Small intestine (tissue), 7 donors: ENCODE results near the gene HMG20B. TPM values are rescaled to one million over a fixed set of nuclear protein-coding genes. Genes with fewer than 3 reads are reported as not detected.

Experiments
- DNase-seq, 2 donors: peaks; one replicate each; pipeline versions ENCODE4 v3.0.0 to v3.0.0-alpha.2; 2013
- FAIRE-seq: peaks from 2 replicates; lab custom pipeline; 2012; peaks lifted over from hg19 to GRCh38; lab: Jason Lieb, UNC
- H3K27ac ChIP-seq, 3 donors: one replicate each; pipeline ENCODE4 v1.5.1; 2013; ENCODE audit warnings: low read length in 2 of 3, mild to moderate bottlenecking in 2 of 3, control low read depth in 1 of 3, inconsistent platforms in 1 of 3, low read depth in 1 of 3, moderate library complexity in 1 of 3
- H3K27me3 ChIP-seq, 3 donors: one replicate each; pipeline ENCODE4 v1.6.1; 2013; ENCODE audit warnings: low read length in 3 of 3, inconsistent platforms in 1 of 3; ENCODE audit not compliant: control insufficient read depth in 3 of 3, insufficient read depth in 3 of 3
- H3K36me3 ChIP-seq, 3 donors: one replicate each; pipeline ENCODE4 v1.6.1; 2013; ENCODE audit warnings: low read length in 3 of 3, inconsistent platforms in 1 of 3, low read depth in 1 of 3, mild to moderate bottlenecking in 1 of 3, moderate library complexity in 1 of 3; ENCODE audit not compliant: control insufficient read depth in 3 of 3, insufficient read depth in 2 of 3
- H3K4me1 ChIP-seq, 3 donors: one replicate each; pipeline ENCODE4 v1.6.1; 2013; ENCODE audit warnings: low read length in 2 of 3, inconsistent platforms in 1 of 3, low read depth in 1 of 3, mild to moderate bottlenecking in 1 of 3, moderate library complexity in 1 of 3; ENCODE audit not compliant: control insufficient read depth in 3 of 3, insufficient read depth in 2 of 3
- H3K4me3 ChIP-seq, 3 donors: one replicate each; pipeline ENCODE4 v1.5.1; 2013; ENCODE audit warnings: low read length in 3 of 3, control low read depth in 1 of 3, inconsistent platforms in 1 of 3, low read depth in 1 of 3, mild to moderate bottlenecking in 1 of 3, moderate library complexity in 1 of 3
- H3K9me3 ChIP-seq, 2 donors: one replicate each; pipeline ENCODE4 v1.6.1; 2013; ENCODE audit warnings: low read depth in 1 of 2, low read length in 1 of 2; ENCODE audit not compliant: control insufficient read depth in 2 of 2, insufficient read depth in 1 of 2
- WGBS, 3 donors: extraction: QIAGEN DNeasy Blood & Tissue Kit; methylation state at CpG; one replicate each; pipeline ENCODE4 v1.1.7; 2013; 5-methylcytosine and 5-hydroxymethylcytosine counted together
- polyA plus RNA-seq, 4 donors: library from polyadenylated mRNA; stranded (reverse) in 3 of 4; unstranded in 1 of 4; fragments of 200-250 nt in 3 of 4; fragments of 120-200 nt in 1 of 4; gene quantifications; one replicate each; pipeline versions ENCODE4 v1.2.1 to v1.2.3, GENCODE V29; 2013
- donor health status: healthy with polysubstance abuse.
- donor health status: control.
- donor health status: control.
- donor health status: Bipolar disorder and iron deficiency.
- donor health status: healthy.

The HMG20B gene
- polyA plus RNA-seq, 4 donors: 66.3 to 82.1 (median 72.5) TPM

DNA sequence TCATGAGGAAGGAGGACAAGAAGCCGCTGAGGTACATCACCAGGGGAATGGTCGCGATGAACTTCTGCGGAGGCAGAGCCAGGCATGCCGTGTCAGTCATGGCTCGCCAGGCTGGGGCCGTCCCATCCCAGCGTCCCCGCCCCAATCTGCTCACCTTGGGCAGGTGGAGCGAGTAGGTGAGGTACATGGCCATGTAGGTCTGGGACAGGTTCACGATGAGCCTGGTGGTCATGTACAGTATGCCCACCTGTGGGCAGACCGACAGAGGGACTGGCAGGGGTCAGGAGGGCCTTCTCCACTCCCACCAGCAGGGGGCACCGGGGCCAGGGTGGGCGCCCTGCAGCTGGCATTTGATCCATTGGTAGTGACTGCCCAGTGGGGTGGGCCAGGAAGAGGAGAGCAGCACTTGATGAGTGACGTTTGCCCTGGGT is 25.4 kb upstream of the HMG20B start:
- H3K4me3 ChIP-seq: no peak overlapping the region
- H3K27me3 ChIP-seq: no peaks in the 10 kb centered on the region
- peaks cover 0 to 63% (median 5%) of the 10 kb centered on the region in 3 donors for H3K36me3 ChIP-seq
- WGBS, 3 donors: 86 to 89% (median 88%) methylated on average over 14 to 15 of the region's 15 CpGs
- FAIRE-seq: no peak
- H3K27ac ChIP-seq: no peak overlapping the region
- H3K4me1 ChIP-seq: no peaks in the 10 kb centered on the region
- H3K9me3 ChIP-seq: no peaks in the 10 kb centered on the region
- DNase-seq: no peak

DNA sequence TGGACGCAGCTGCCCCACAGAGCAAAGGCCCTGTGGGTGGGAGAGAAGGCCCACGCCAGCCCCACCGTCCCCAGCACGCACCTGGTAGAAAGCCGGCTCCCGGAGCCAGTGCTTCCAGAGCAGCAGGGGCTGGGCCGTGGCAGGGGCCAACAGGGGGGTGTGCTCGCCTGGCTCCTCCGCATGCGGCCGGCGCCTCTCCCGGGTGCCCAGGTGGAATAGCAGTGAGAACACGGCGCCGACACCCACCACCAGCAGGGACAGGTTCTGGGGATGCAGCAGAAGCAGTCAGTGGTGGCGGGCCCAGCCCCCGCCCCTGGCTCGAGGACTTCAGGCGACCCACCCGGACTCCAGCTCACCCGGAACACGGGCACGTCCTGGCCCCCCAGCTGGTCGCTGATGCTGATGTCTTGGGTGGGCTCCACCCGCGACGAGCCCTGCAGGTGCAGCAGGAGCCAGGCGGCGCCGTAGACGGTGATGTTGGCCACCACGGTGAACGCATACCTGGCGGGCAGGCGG is 24.9 kb upstream of the HMG20B start:
- no peak for DNase-seq

DNA sequence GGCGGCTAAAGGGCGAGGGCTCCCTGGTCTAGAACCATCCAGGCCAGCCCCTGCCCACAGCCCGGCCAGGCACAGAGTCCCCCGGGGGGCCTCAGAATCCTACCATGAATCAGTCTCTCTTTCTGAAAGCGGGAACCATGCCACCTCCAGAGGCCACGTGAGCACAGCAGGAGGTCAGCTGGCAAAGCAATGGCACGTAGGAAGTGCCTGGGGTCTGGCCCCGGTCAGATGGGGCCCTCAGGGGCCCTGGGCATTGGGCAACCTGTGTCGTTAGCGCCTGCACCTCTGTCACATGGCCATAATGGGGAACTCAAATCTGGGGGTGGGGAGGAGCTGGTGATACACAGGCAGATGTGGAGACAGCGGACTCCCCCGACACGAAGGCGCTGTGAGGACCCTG is 24.1 kb upstream of the HMG20B start:
- H3K27ac ChIP-seq: no peak overlapping the region

More for the DNA sequence above, 24.9 kb upstream of the HMG20B start:
- no peak overlapping the region for H3K27ac ChIP-seq
- no peak for FAIRE-seq
- H3K36me3 ChIP-seq: peaks cover 0 to 61% (median 5%) of the 10 kb centered on the region in 3 donors
- 85 to 89% (median 89%) methylated on average over 26 to 36 of the region's 36 CpGs for WGBS, 3 donors
- H3K4me3 ChIP-seq: no peak overlapping the region
- no peaks in the 10 kb centered on the region for H3K4me1 ChIP-seq
- H3K27me3 ChIP-seq: no peaks in the 10 kb centered on the region
- H3K9me3 ChIP-seq: no peaks in the 10 kb centered on the region

GRCh38 chr19:3549816-3550215 is 22.9 kb upstream of the HMG20B start:
- H3K27ac ChIP-seq: no peak overlapping the region
- H3K4me1 ChIP-seq: peaks cover 0 to 3% (median 2%) of the 10 kb centered on the region in 3 donors
- FAIRE-seq (no peak), DNase-seq (no peak)
- 86 to 89% (median 88%) methylated on average over 10 of the region's 10 CpGs for WGBS, 3 donors
- peaks cover 0 to 47% (median 5%) of the 10 kb centered on the region in 3 donors for H3K36me3 ChIP-seq
- no peaks in the 10 kb centered on the region for H3K9me3 ChIP-seq
- H3K4me3 ChIP-seq: no peak overlapping the region
- no peaks in the 10 kb centered on the region for H3K27me3 ChIP-seq

More for the DNA sequence above, 24.1 kb upstream of the HMG20B start:
- H3K4me1 ChIP-seq: no peaks in the 10 kb centered on the region
- FAIRE-seq (no peak), DNase-seq (no peak)
- no peak overlapping the region for H3K4me3 ChIP-seq
- H3K36me3 ChIP-seq: peaks cover 0 to 59% (median 5%) of the 10 kb centered on the region in 3 donors
- H3K9me3 ChIP-seq: no peaks in the 10 kb centered on the region
- 82 to 85% (median 83%) methylated on average over 14 of the region's 14 CpGs for WGBS, 3 donors
- H3K27me3 ChIP-seq: no peaks in the 10 kb centered on the region

- 91 to 93% (median 92%) methylated on average over 28 to 34 of the region's 34 CpGs for WGBS, 3 donors
These were observed 21.6 kb upstream of the HMG20B start for GRCh38 chr19:3550947-3551791.

GRCh38 chr19:3551792-3552095 is 21.0 kb upstream of the HMG20B start:
- DNase-seq: no peak
- 83 to 89% (median 87%) methylated on average over 9 of the region's 9 CpGs for WGBS, 3 donors

More at GRCh38 chr19:3550947-3551791, 21.6 kb upstream of the HMG20B start:
- no peaks in the 10 kb centered on the region for H3K27me3 ChIP-seq
- H3K27ac ChIP-seq: no peak overlapping the region
- no peak for FAIRE-seq
- peaks cover 0 to 35% (median 5%) of the 10 kb centered on the region in 3 donors for H3K36me3 ChIP-seq
- peak in 1 of 2 donors; percentile 0 for DNase-seq
- no peaks in the 10 kb centered on the region for H3K9me3 ChIP-seq
- no peak overlapping the region for H3K4me3 ChIP-seq
- H3K4me1 ChIP-seq: peaks cover 2 to 4% (median 3%) of the 10 kb centered on the region in 3 donors

DNA sequence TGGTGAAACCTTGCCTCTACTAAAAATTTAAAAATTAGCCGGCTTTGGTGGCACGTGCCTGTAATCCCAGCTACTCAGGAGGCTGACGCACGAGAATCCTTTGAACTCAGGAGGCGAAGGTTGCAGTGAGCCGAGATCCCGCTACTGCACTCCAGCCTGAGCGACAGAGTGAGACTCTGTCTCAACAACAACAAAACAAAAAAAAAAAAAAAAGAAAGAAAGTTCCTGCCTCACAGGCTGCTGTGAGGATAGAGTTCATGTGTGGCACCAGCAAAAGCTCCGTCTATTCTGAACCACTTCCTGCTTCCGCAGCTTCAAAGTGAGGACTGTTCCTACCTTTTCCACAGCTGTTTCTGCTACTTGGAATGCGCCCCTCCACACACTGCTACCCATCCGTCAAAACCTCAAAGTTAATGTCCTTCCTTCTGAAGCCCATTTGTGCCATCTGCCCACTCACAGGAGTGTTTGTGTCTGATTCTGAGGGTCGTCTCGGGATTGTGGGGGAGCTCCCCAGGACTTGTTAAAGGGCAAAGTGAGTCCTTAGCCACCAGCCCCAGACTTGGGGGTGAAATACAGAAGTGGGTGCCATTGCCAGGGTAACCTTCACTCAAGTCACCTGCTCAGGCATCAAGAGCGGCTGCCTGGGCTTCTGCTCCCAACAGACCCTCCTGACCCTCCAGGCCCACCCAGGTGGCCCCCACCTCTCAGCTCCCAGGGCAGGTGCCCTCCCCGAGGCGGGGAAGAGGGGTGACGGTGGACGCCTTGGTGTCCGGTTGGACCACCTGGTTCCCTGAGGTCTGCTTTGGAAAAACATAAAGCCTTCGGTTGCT is 18.3 kb upstream of the HMG20B start:
- FAIRE-seq: no peak
- Histone ChIP-seq H3K36me3 (peaks cover 0 to 9% (median 0%) of the 10 kb centered on the region in 3 donors), H3K27ac (peak overlapping the region in 2 of 3 donors; percentile 50 to 83), H3K4me1 (peaks cover 2 to 16% (median 3%) of the 10 kb centered on the region in 3 donors), H3K9me3 (no peaks in the 10 kb centered on the region), H3K4me3 (no peak overlapping the region), H3K27me3 (no peaks in the 10 kb centered on the region)
- peak in 1 of 2 donors; percentile 67 for DNase-seq
- 40 to 50% (median 47%) methylated on average over 21 of the region's 21 CpGs for WGBS, 3 donors

More at GRCh38 chr19:3551792-3552095, 21.0 kb upstream of the HMG20B start:
- no peak for FAIRE-seq
- Histone ChIP-seq H3K4me3 (no peak overlapping the region), H3K27me3 (no peaks in the 10 kb centered on the region), H3K36me3 (peaks cover 0 to 30% (median 5%) of the 10 kb centered on the region in 3 donors), H3K4me1 (peaks cover 2 to 10% (median 3%) of the 10 kb centered on the region in 3 donors), H3K27ac (no peak overlapping the region), H3K9me3 (no peaks in the 10 kb centered on the region)
